ENCODE results near the gene ZNF581. TPM values are rescaled to one million over a fixed set of nuclear protein-coding genes. Genes with fewer than 3 reads are reported as not detected.

Gene ZNF581
- total RNA-seq, 1 donor from 2014 or later: 46.5 TPM

DNA sequence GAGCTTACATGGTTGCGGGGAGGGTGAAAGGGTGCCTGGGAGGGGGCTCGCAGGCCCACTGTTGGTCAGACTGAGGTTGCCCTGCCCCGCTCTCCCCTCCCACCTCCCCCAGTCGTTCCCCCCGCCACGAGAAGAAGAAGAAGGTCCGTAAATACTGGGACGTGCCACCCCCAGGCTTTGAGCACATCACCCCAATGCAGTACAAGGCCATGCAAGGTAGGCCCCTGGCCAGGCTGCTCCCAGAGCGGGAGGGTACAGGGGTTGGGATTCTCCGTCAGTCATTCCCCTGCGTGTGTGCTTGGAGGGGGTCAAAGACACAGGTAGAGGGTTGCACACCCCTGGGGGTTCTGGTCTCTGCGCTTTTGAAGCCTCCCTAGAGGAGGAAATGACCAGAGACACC lies 17.0 kb downstream of the ZNF581 start:
- TF ChIP-seq, protein P1, sequence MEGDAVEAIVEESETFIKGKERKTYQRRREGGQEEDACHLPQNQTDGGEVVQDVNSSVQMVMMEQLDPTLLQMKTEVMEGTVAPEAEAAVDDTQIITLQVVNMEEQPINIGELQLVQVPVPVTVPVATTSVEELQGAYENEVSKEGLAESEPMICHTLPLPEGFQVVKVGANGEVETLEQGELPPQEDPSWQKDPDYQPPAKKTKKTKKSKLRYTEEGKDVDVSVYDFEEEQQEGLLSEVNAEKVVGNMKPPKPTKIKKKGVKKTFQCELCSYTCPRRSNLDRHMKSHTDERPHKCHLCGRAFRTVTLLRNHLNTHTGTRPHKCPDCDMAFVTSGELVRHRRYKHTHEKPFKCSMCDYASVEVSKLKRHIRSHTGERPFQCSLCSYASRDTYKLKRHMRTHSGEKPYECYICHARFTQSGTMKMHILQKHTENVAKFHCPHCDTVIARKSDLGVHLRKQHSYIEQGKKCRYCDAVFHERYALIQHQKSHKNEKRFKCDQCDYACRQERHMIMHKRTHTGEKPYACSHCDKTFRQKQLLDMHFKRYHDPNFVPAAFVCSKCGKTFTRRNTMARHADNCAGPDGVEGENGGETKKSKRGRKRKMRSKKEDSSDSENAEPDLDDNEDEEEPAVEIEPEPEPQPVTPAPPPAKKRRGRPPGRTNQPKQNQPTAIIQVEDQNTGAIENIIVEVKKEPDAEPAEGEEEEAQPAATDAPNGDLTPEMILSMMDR (IDR thresholded peaks at IDR 0.05): no peak

DNA sequence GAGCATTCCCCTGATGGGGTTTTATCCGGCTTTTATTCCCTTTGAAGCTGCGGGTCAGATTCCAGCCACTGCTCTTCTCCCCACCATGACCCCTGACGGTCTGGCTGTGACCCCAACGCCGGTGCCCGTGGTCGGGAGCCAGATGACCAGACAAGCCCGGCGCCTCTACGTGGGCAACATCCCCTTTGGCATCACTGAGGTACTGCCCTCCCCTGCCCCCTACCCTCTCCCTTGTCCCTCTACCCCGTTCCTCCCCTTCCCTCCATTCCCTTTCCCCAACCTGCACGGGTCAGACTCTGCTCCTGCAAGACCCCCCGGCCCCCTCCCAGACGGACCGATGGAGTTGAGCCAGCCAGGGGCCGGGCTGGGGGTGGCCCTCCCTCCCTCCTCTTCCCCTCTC lies 17.5 kb downstream of the ZNF581 start:
- intact Hi-C loops (cut with micrococcal nuclease): no loop called here

More for the DNA sequence above, 17.0 kb downstream of the ZNF581 start:
- no peak overlapping the region for H3K4me3 Mint-ChIP-seq
- CTCF ChIA-PET: no interaction called here
- no peak for DNase-seq
- H3K9me3 Mint-ChIP-seq: no peaks in the 10 kb centered on the region
- H3K27ac Mint-ChIP-seq: peak overlapping the region; percentile 47
- POLR2A ChIA-PET: no interaction called here
- no peaks in the 10 kb centered on the region for H3K27me3 Mint-ChIP-seq
- ATAC-seq (ENCODE audit: low read depth): no peak
- intact Hi-C loops (cut with micrococcal nuclease): no loop called here
- H3K36me3 Mint-ChIP-seq (ENCODE audit: low read depth): peaks cover 78% of the 10 kb centered on the region
- H3K4me1 Mint-ChIP-seq: peaks cover 51% of the 10 kb centered on the region

DNA sequence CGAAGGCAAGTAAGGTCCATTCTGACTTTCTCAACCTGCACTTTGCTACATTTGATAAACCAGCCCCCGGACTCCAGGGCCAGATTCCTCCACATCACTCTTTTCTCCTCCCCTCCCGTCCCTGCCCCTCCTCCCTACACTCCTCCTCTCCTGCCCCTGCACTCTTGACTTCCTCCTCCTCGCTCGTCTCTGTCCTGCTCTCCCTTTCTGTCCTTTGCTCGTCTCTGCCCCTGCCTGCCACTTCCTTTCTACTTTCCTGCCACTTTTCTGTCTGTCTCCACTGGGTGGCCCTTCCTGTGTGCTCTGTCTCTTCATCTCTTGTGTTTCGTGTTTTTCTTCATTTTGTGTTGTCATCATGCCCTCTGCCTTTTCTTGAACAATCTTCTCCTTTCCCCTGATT lies 18.4 kb downstream of the ZNF581 start:
- intact Hi-C loops (cut with micrococcal nuclease): no loop called here
- Mint-ChIP-seq H3K4me3 (no peak overlapping the region), H3K36me3 (ENCODE audit: low read depth) (peaks cover 81% of the 10 kb centered on the region), H3K27ac (peak overlapping the region; percentile 16), H3K27me3 (no peaks in the 10 kb centered on the region), H3K9me3 (no peaks in the 10 kb centered on the region), H3K4me1 (peaks cover 39% of the 10 kb centered on the region)
- no peak for DNase-seq
- ChIA-PET CTCF (no interaction called here), POLR2A (interaction anchor here (0.5 kb wide), 1 partner anchor 147 kb away, joined by 3 read pairs; no protein-coding TSS in a partner anchor)
- TF ChIP-seq, protein P1 (IDR thresholded peaks at IDR 0.05): no peak
- no peak for ATAC-seq (ENCODE audit: low read depth)

More for the DNA sequence above, 17.5 kb downstream of the ZNF581 start:
- TF ChIP-seq, protein P1 (IDR thresholded peaks at IDR 0.05): no peak
- H3K4me3 Mint-ChIP-seq: no peak overlapping the region
- peaks cover 78% of the 10 kb centered on the region for H3K36me3 Mint-ChIP-seq (ENCODE audit: low read depth)
- H3K9me3 Mint-ChIP-seq: no peaks in the 10 kb centered on the region
- ChIA-PET POLR2A (no interaction called here), CTCF (no interaction called here)
- peaks cover 47% of the 10 kb centered on the region for H3K4me1 Mint-ChIP-seq
- no peaks in the 10 kb centered on the region for H3K27me3 Mint-ChIP-seq
- DNase-seq (no peak), ATAC-seq (ENCODE audit: low read depth) (no peak)
- H3K27ac Mint-ChIP-seq: no peak overlapping the region

DNA sequence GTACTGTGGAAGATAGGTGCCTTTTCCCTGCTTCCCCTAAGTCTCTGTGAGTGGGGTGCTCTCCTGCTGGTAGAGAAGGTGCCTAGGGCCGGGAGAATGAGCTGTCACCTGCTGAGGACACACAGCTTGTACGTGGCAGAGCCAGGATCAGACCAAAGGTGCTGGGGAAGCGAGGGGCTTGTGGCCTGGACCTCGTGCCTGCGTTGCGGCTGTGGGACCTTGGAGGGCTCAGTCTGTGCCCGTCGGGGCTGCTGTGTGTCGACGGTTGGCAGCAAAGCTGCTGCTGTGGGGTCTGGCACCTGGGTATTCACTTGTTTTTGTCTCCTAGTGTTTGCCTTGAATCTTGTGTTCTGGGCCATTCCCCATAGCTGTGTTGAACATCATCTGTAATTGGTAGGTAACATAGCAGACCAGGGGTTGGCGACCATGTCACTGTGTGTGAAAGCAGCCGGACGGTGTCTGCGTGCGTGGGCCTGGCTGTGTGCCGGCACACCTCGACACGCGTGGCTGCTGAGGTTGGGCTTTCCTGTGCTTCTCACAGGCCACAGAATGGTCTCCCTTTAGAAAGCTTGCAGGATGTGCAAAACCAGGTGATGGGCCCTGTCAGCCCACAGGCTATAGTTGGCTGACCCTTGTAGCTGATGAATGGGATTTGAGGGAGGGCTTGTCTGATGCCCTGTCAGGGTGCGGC lies 20.5 kb downstream of the ZNF581 start:
- H3K4me1 Mint-ChIP-seq: peaks cover 21% of the 10 kb centered on the region
- POLR2A ChIA-PET: interaction anchor here (0.8 to 1.1 kb wide), 2 partner anchors 10 kb away, joined by 3 to 10 read pairs; partner anchors contain the start of gene U2AF2
- ATAC-seq (ENCODE audit: low read depth): no peak

DNA sequence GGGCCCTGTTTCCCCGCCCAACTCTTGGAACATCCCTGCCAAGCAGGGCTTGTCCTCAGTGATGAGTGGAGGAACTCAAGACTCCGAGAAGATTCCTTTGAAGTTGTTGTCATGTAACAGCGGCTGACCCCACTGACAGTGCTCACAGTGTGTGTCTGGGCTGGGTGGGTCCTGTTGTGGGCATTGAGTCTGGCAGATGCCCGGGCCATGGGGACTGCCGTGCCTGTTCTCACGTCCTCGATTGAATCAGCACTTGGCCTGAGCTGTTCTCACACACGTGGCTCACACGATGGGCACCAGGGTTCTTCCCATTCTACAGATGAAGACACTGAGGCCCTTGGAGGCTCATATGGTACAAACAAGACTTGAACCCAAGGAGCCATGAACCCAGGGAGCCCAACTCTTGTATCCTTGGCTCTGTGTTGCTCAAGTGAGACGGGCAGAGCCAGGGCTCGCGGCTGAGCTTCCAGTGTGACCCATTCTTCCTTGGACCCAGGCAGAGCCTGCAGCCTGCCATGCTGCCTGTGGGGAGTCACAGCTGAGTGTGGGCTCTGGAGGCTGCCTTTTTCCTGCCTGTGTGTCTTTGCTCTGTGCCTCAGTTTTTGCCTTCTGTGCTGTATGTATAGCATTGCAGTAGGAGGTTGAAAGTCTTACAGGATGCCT lies 23.0 kb downstream of the ZNF581 start:
- H3K4me1 Mint-ChIP-seq: peaks cover 21% of the 10 kb centered on the region
- ATAC-seq (ENCODE audit: low read depth) (no peak), DNase-seq (no peak)
- TF ChIP-seq, protein P1 (IDR thresholded peaks at IDR 0.05): no peak
- H3K36me3 Mint-ChIP-seq (ENCODE audit: low read depth): peaks cover 89% of the 10 kb centered on the region
- no peaks in the 10 kb centered on the region for H3K27me3 Mint-ChIP-seq
- no peak overlapping the region for H3K27ac Mint-ChIP-seq
- ChIA-PET CTCF (no interaction called here), POLR2A (interaction anchor here (0.8 to 2.2 kb wide), 2 partner anchors 9 to 12 kb away, joined by 3 to 5 read pairs; no protein-coding TSS in a partner anchor)
- intact Hi-C loops (cut with micrococcal nuclease): no loop called here
- no peaks in the 10 kb centered on the region for H3K9me3 Mint-ChIP-seq
- no peak overlapping the region for H3K4me3 Mint-ChIP-seq

More for the DNA sequence above, 20.5 kb downstream of the ZNF581 start:
- no peak for DNase-seq
- no peaks in the 10 kb centered on the region for H3K9me3 Mint-ChIP-seq
- TF ChIP-seq, protein P1 (IDR thresholded peaks at IDR 0.05): no peak
- no peaks in the 10 kb centered on the region for H3K27me3 Mint-ChIP-seq
- no peak overlapping the region for H3K27ac Mint-ChIP-seq
- intact Hi-C loops (cut with micrococcal nuclease): no loop called here
- no peak overlapping the region for H3K4me3 Mint-ChIP-seq
- CTCF ChIA-PET: no interaction called here
- H3K36me3 Mint-ChIP-seq (ENCODE audit: low read depth): peaks cover 87% of the 10 kb centered on the region
